Activated CD4-positive, CD25-positive, alpha-beta regulatory T cell treated with anti-CD3 and anti-CD28 coated beads, Interleukin-2, amount 50 U/mL, for 24 hours (primary cell): Measurements from ENCODE around the gene ZMYM2.
A peak's percentile ranks its signal among the peaks of the same experiment; 100 is the strongest.
"Not testable (repeated sequence)": the region's sequence is repeated elsewhere in the genome, so short reads cannot be mapped to it uniquely, and the experiment has no call there.

Source experiments
- ATAC-seq, 2 donors: fragments of 150-1000 bp; cut with Tn5 transposase; one replicate each; pipeline ENCODE4 v1.10.0; 2021; ENCODE audit warnings: mild to moderate bottlenecking in 1 of 2, moderate library complexity in 1 of 2

Gene ZMYM2

GRCh38 chr13:19984430-19985218 is 26.1 kb downstream of the ZMYM2 start:
- ATAC-seq, result peak; percentile 85 to 89

GRCh38 chr13:19985219-19985556 is 26.7 kb downstream of the ZMYM2 start:
- peak; percentile 54 to 56 for ATAC-seq

- ATAC-seq, result no peak
These were observed 33.0 kb downstream of the ZMYM2 start for GRCh38 chr13:19991531-19991930.

GRCh38 chr13:19993024-19993423 is 34.5 kb downstream of the ZMYM2 start:
- ATAC-seq, result peak; percentile 57 to 86

GRCh38 chr13:19998960-19999359 is 40.4 kb downstream of the ZMYM2 start:
- no peak for ATAC-seq

GRCh38 chr13:20000062-20000552 is 41.6 kb downstream of the ZMYM2 start:
- no peak for ATAC-seq

GRCh38 chr13:20001366-20002190 is 43.1 kb downstream of the ZMYM2 start:
- ATAC-seq, result no peak

GRCh38 chr13:20002787-20003186 is 44.3 kb downstream of the ZMYM2 start:
- ATAC-seq, result no peak

GRCh38 chr13:20006206-20006605 is 47.7 kb downstream of the ZMYM2 start:
- no peak for ATAC-seq

- no peak for ATAC-seq
These were observed 57.2 kb downstream of the ZMYM2 start for GRCh38 chr13:20015763-20016162.

- ATAC-seq, result no peak
These were observed 58.3 kb downstream of the ZMYM2 start for GRCh38 chr13:20016649-20017364.

GRCh38 chr13:20017365-20017711 is 58.8 kb downstream of the ZMYM2 start:
- no peak for ATAC-seq

GRCh38 chr13:20019043-20019442 is 60.5 kb downstream of the ZMYM2 start:
- ATAC-seq, result peak; percentile 91 to 96

- no peak for ATAC-seq
These were observed 66.2 kb downstream of the ZMYM2 start for GRCh38 chr13:20024702-20025101.

GRCh38 chr13:20028953-20029352 is 70.4 kb downstream of the ZMYM2 start:
- ATAC-seq, result no peak

GRCh38 chr13:20033486-20033885 is 75.0 kb downstream of the ZMYM2 start:
- ATAC-seq, result no peak

GRCh38 chr13:20035130-20035529 is 76.6 kb downstream of the ZMYM2 start:
- no peak for ATAC-seq

GRCh38 chr13:20037908-20038307 is 79.4 kb downstream of the ZMYM2 start:
- no peak for ATAC-seq

GRCh38 chr13:20042603-20043002 is 84.1 kb downstream of the ZMYM2 start:
- not testable (repeated sequence) for ATAC-seq

GRCh38 chr13:20043207-20043925 is 84.8 kb downstream of the ZMYM2 start:
- no peak for ATAC-seq

- no peak for ATAC-seq
These were observed 85.6 kb downstream of the ZMYM2 start for GRCh38 chr13:20044086-20044485.

GRCh38 chr13:20045950-20046548 is 87.5 kb downstream of the ZMYM2 start:
- ATAC-seq, result no peak
